Measurements from ENCODE around the gene C17orf100. TPM values are rescaled to one million over a fixed set of nuclear protein-coding genes. Genes with fewer than 3 reads are reported as not detected.

Gene C17orf100
- total RNA-seq, 1 experiment from 2014 or later: 0.70 TPM

GRCh38 chr17:6602141-6602540 lies 49.4 kb upstream of the C17orf100 start:
- no peaks in the 10 kb centered on the region for H3K9me3 ChIP-seq (ENCODE audit: control insufficient read depth, low read depth, low read length)
- H2AK5ac ChIP-seq (ENCODE audit: insufficient read length, low read length): no peak overlapping the region
- H2BK20ac ChIP-seq (ENCODE audit: low read depth, low read length, poor library complexity, severe bottlenecking): no peak overlapping the region
- H4K91ac ChIP-seq (ENCODE audit: insufficient read length, low read depth, low read length): no peak overlapping the region
- no peaks in the 10 kb centered on the region for H4K20me1 ChIP-seq (ENCODE audit: control insufficient read depth, insufficient read depth, insufficient read length)
- H4K8ac ChIP-seq (replicated peaks; ENCODE audit: insufficient read length, low read depth, low read length): no peak overlapping the region
- H3K18ac ChIP-seq (ENCODE audit: insufficient read length, low read depth, low read length): no peak overlapping the region
- H3K4me2 ChIP-seq (ENCODE audit: insufficient read depth, insufficient read length, low read length): no peak overlapping the region
- no peak overlapping the region for H3K56ac ChIP-seq (ENCODE audit: insufficient read length, low read depth, low read length)
- Mint-ChIP-seq H3K27me3 (ENCODE audit: low read depth) (no peaks in the 10 kb centered on the region), H3K4me1 (no peaks in the 10 kb centered on the region), H3K36me3 (ENCODE audit: insufficient read depth in 1 of 3, low read depth in 3 of 3) (peaks cover 9 to 80% (median 31%) of the 10 kb centered on the region in 3 experiments), H3K4me3 (no peak overlapping the region), H3K27ac (no peak overlapping the region), H3K9me3 (no peaks in the 10 kb centered on the region)
- no peak overlapping the region for H2BK15ac ChIP-seq (ENCODE audit: low read depth, low read length)
- no peak for TF ChIP-seq CTCF (conservative IDR thresholded peaks at IDR 0.05)
- no peak overlapping the region for H3K4ac ChIP-seq (ENCODE audit: low read depth, low read length)
- H3K4me1 ChIP-seq (ENCODE audit: insufficient read depth, low read length): no peaks in the 10 kb centered on the region
- H2BK5ac ChIP-seq (ENCODE audit: insufficient read length, low read length): no peak overlapping the region
- H3K23me2 ChIP-seq (ENCODE audit: insufficient read length, low read depth, low read length, poor library complexity, severe bottlenecking): no peaks in the 10 kb centered on the region
- H3K79me2 ChIP-seq (ENCODE audit: insufficient read depth, low read length): no peaks in the 10 kb centered on the region
- H3K23ac ChIP-seq (ENCODE audit: insufficient read length, low read depth, low read length): no peak overlapping the region
- no peaks in the 10 kb centered on the region for H3K27me3 ChIP-seq (ENCODE audit: insufficient read depth, low read length)
- H2BK120ac ChIP-seq (ENCODE audit: low read depth, low read length, poor library complexity, severe bottlenecking): no peak overlapping the region
- no peak for DNase-seq
- no peak overlapping the region for H3K9ac ChIP-seq (ENCODE audit: extremely low read depth, insufficient read length, low read length)
- no peak overlapping the region for H4K5ac ChIP-seq (ENCODE audit: insufficient read length, low read depth, low read length)
- H3T11ph ChIP-seq (ENCODE audit: low read length): no peak overlapping the region
- H2BK12ac ChIP-seq (ENCODE audit: insufficient read length, low read depth, low read length): no peak overlapping the region
- no peak overlapping the region for H2AFZ ChIP-seq (ENCODE audit: low read length)
- H3K14ac ChIP-seq (ENCODE audit: insufficient read depth, low read length): no peak overlapping the region
- no CpG with 5 or more reads among the region's 2 CpGs for whole genome bisulfite sequencing (ENCODE audit: extremely low coverage, insufficient read length, low lambda C conversion rate)
- H3K79me1 ChIP-seq (ENCODE audit: insufficient read depth, low read depth, low read length, poor library complexity, severe bottlenecking): no peaks in the 10 kb centered on the region
- H3K27ac ChIP-seq (ENCODE audit: insufficient read length, low read depth, low read length): no peak overlapping the region

All from H9 (cell line).